ENCODE results near the gene TULP4. TPM values are rescaled to one million over a fixed set of nuclear protein-coding genes. Genes with fewer than 3 reads are reported as not detected.
"Not testable (repeated sequence)": the region's sequence is repeated elsewhere in the genome, so short reads cannot be mapped to it uniquely, and the experiment has no call there.

TULP4 gene
- total RNA-seq, 1 experiment from 2014 or later = 62.1 TPM

GRCh38 chr6:158465257-158465656 lies 153.0 kb downstream of the TULP4 start:
- no peak for DNase-seq (ENCODE audit: low read depth)

GRCh38 chr6:158465747-158466146 lies 153.5 kb downstream of the TULP4 start:
- DNase-seq (ENCODE audit: low read depth) = no peak

GRCh38 chr6:158467923-158468322 lies 155.7 kb downstream of the TULP4 start:
- DNase-seq (ENCODE audit: low read depth) = no peak

- peak; percentile 42 for DNase-seq (ENCODE audit: low read depth)
Observed at GRCh38 chr6:158468666-158469065, 156.4 kb downstream of the TULP4 start.

GRCh38 chr6:158470023-158470422 lies 157.8 kb downstream of the TULP4 start:
- DNase-seq (ENCODE audit: low read depth) = not testable (repeated sequence)

GRCh38 chr6:158471339-158471738 lies 159.1 kb downstream of the TULP4 start:
- peak; percentile 19 for DNase-seq (ENCODE audit: low read depth)

- DNase-seq (ENCODE audit: low read depth) = no peak
Observed at GRCh38 chr6:158472447-158472846, 160.2 kb downstream of the TULP4 start.

GRCh38 chr6:158474961-158475343 lies 162.7 kb downstream of the TULP4 start:
- DNase-seq (ENCODE audit: low read depth) = no peak

GRCh38 chr6:158475344-158476302 lies 163.4 kb downstream of the TULP4 start:
- DNase-seq (ENCODE audit: low read depth) = peak; percentile 95

GRCh38 chr6:158476389-158476788 lies 164.1 kb downstream of the TULP4 start:
- DNase-seq (ENCODE audit: low read depth) = no peak

GRCh38 chr6:158477722-158478121 lies 165.5 kb downstream of the TULP4 start:
- not testable (repeated sequence) for DNase-seq (ENCODE audit: low read depth)

GRCh38 chr6:158480989-158481388 lies 168.7 kb downstream of the TULP4 start:
- no peak for DNase-seq (ENCODE audit: low read depth)

GRCh38 chr6:158481690-158482473 lies 169.6 kb downstream of the TULP4 start:
- DNase-seq (ENCODE audit: low read depth) = peak; percentile 96

- DNase-seq (ENCODE audit: low read depth) = peak; percentile 68
Observed at GRCh38 chr6:158485431-158485830, 173.2 kb downstream of the TULP4 start.

- DNase-seq (ENCODE audit: low read depth) = peak; percentile 37
Observed at GRCh38 chr6:158487495-158487894, 175.2 kb downstream of the TULP4 start.

- DNase-seq (ENCODE audit: low read depth) = peak; percentile 97
Observed at GRCh38 chr6:158488065-158488464, 175.8 kb downstream of the TULP4 start.

GRCh38 chr6:158489441-158489840 lies 177.2 kb downstream of the TULP4 start:
- DNase-seq (ENCODE audit: low read depth) = no peak

- DNase-seq (ENCODE audit: low read depth) = no peak
Observed at GRCh38 chr6:158492881-158493280, 180.6 kb downstream of the TULP4 start.

- DNase-seq (ENCODE audit: low read depth) = no peak
Observed at GRCh38 chr6:158496700-158497099, 184.4 kb downstream of the TULP4 start.

- DNase-seq (ENCODE audit: low read depth) = no peak
Observed at GRCh38 chr6:158497620-158498019, 185.4 kb downstream of the TULP4 start.

GRCh38 chr6:158498362-158498761 lies 186.1 kb downstream of the TULP4 start:
- no peak for DNase-seq (ENCODE audit: low read depth)

GRCh38 chr6:158499601-158500000 lies 187.3 kb downstream of the TULP4 start:
- DNase-seq (ENCODE audit: low read depth) = no peak
